ENCODE measurements around the gene TIMM44. TPM values are rescaled to one million over a fixed set of nuclear protein-coding genes. Genes with fewer than 3 reads are reported as not detected.
A peak's percentile ranks its signal among the peaks of the same experiment; 100 is the strongest.

TIMM44 gene
- total RNA-seq, 4 donors from 2014 or later = 53.9 to 168 (median 94.1) TPM

GRCh38 chr19:7987114-7987768, 43.8 kb upstream of the TIMM44 start:
- Histone ChIP-seq H3K9me3 (no peaks in the 10 kb centered on the region), H3K27me3 (no peaks in the 10 kb centered on the region), H3K4me1 (peaks cover 36 to 39% of the 10 kb centered on the region in 2 donors), H3K36me3 (peaks cover 0 to 29% of the 10 kb centered on the region in 2 donors), H3K27ac (peak overlapping the region; percentile 43 to 83 (median 68)), H3K4me3 (no peak overlapping the region)
- intact Hi-C loops (cut with DNase I; ENCODE audit: low total_unique reads) (no loop called here), in situ Hi-C loops (cut with MboI; ENCODE audit: low sequenced_read_pairs in 4 of 4) (no loop called here)
- TF ChIP-seq CTCF (IDR thresholded peaks at IDR 0.05 in 4 of 5, conservative IDR thresholded peaks at IDR 0.05 in 1 of 5) (no peak), POLR2A (IDR thresholded peaks at IDR 0.05) (no peak)
- DNase-seq = no peak
- ATAC-seq = no peak

DNA sequence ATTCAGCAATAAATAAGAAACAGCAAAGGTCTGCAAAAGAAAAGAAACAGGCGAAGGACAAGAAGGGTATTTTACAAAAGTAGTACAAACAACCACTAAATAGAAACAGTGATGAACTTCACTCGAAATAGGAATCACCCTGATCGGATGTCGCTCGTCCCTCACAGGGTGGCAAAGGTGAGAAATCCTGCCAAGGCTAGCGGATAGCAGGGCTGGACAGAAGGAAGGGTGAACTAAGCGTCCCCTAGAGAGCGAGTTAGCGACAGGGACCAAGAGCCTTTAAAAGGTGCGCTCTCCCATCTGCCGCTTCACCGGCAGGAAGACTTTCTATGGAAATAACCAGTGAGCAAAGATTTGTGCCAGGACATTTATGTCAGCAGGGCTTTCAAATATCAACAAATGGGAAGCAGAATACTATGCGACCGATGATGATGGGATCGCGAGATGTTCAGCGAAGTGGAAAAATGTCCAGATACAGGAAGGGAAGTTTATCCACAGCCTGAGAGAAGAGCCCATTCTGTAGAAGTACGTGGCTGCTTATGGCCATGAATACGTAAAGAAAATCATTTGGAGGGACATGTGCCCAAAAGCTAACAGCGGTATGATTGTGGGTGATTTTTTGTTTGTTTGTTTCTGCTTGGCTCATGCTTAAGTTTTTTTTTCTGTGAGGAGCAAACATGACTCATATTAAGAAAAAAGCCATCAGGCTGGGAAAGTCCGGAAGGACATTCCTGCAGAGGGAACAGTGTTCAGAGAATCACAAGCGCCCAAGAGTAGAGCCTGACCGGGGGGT, 43.1 kb upstream of the TIMM44 start:
- peak; percentile 78 to 84 for ATAC-seq
- Histone ChIP-seq H3K27ac (peak overlapping the region; percentile 59 to 83 (median 68)), H3K36me3 (peaks cover 0 to 29% of the 10 kb centered on the region in 2 donors)

DNA sequence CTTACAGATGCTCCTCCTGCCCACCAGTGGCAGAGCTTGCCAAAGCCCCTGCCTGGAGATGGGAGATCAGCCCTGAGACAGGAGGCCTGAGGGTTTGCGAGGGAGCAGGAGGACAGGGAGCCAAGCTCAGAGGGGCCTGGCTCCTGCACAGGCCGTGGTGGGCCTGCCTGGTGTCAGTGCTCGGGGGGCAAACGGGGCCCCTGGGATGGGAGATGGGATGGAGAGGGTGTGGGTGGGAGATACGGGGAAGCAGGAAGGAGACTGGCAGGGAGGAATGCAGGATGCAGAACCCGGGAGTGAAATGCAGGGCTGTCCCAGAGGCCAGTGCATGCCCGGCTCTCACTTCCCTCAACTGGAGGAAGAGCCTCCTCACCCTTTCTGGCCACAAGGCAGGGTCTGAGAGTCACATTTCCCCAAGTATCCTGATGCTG, 42.0 kb upstream of the TIMM44 start:
- in situ Hi-C loops (cut with MboI; ENCODE audit: low sequenced_read_pairs in 4 of 4) (no loop called here), intact Hi-C loops (cut with DNase I; ENCODE audit: low total_unique reads) (no loop called here)
- H3K4me3 ChIP-seq = no peak overlapping the region
- H3K27me3 ChIP-seq = no peaks in the 10 kb centered on the region
- peaks cover 0 to 27% of the 10 kb centered on the region in 2 donors for H3K36me3 ChIP-seq
- DNase-seq (no peak), ATAC-seq (no peak)
- H3K4me1 ChIP-seq = peaks cover 32 to 38% of the 10 kb centered on the region in 2 donors
- H3K9me3 ChIP-seq = no peaks in the 10 kb centered on the region
- H3K27ac ChIP-seq = peak overlapping the region in 3 of 4 donors; percentile 66 to 83 (median 70)
- TF ChIP-seq CTCF (IDR thresholded peaks at IDR 0.05 in 4 of 5, conservative IDR thresholded peaks at IDR 0.05 in 1 of 5) (no peak), POLR2A (IDR thresholded peaks at IDR 0.05) (no peak)

More for the DNA sequence above, 43.1 kb upstream of the TIMM44 start:
- Histone ChIP-seq H3K4me1 (peaks cover 32 to 38% of the 10 kb centered on the region in 2 donors), H3K9me3 (no peaks in the 10 kb centered on the region), H3K27me3 (no peaks in the 10 kb centered on the region), H3K4me3 (peak overlapping the region in 3 of 4 donors; percentile 10 to 32 (median 11))
- in situ Hi-C loops (cut with MboI; ENCODE audit: low sequenced_read_pairs in 4 of 4) (no loop called here), intact Hi-C loops (cut with DNase I; ENCODE audit: low total_unique reads) (no loop called here)
- TF ChIP-seq POLR2A (IDR thresholded peaks at IDR 0.05) (no peak), CTCF (IDR thresholded peaks at IDR 0.05 in 4 of 5, conservative IDR thresholded peaks at IDR 0.05 in 1 of 5) (no peak)
- peak in 1 of 2 donors; percentile 58 for DNase-seq

DNA sequence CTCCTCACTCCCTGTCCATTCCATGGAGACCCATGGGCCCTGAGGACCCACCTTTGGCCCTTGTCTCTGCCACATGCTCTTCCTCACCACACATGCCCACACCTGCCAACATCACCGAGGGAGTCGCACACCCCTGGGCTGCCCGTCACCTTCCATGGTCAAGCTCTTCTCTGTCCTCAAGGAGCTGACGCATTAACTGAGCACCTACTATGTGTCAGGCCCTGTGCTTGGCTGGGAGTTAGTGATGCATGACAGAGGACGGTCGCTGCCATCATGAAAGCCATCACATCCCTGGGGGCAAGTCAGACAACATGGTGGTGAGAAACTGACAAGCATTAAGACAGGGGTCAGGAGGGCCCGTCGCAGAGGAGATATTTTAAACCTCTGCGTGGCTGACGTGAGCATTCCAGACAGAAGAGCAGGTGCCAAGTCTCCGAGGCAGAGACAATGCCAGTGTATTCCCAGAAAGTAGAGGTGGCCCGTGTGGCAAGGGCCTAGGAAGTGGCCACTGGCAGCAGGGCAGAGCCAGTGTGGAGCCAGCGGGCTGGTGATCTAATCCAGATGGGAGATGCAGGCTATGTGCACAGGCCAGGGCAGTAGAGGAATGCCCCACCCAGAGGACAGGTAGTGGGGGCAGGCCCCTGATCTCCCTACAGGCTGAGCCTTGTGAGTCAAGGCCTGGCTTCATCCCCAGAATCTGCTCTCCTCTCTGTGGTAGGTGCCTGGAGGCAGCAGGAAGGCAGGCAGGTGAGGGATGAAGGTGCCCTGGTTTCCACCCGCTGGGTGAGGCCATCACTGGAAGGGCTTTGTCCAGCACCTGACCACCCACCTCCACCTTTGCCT, 40.8 kb upstream of the TIMM44 start:
- DNase-seq (no peak), ATAC-seq (no peak)
- Histone ChIP-seq H3K27ac (peak overlapping the region; percentile 41 to 74 (median 64)), H3K4me1 (peaks cover 34 to 38% of the 10 kb centered on the region in 2 donors), H3K27me3 (no peaks in the 10 kb centered on the region), H3K36me3 (peaks cover 0 to 27% of the 10 kb centered on the region in 2 donors), H3K9me3 (no peaks in the 10 kb centered on the region), H3K4me3 (no peak overlapping the region)
- no peak for TF ChIP-seq CTCF (IDR thresholded peaks at IDR 0.05 in 4 of 5, conservative IDR thresholded peaks at IDR 0.05 in 1 of 5)
- TF ChIP-seq POLR2A (IDR thresholded peaks at IDR 0.05) = no peak
- intact Hi-C loops (cut with DNase I; ENCODE audit: low total_unique reads) (no loop called here), in situ Hi-C loops (cut with MboI; ENCODE audit: low sequenced_read_pairs in 4 of 4) (no loop called here)

Measured in gastrocnemius medialis (tissue), 4 donors.